Hippocampal formation (tissue), 2 donors: Measurements from ENCODE around the gene CORIN.

ENCODE experiments used
- DNase-seq, 2 donors: peaks; one replicate each; lab custom pipeline; 2025; lab: John Stamatoyannopoulos, UW

The CORIN gene

GRCh38 chr4:47690611-47691010 lies 147.3 kb downstream of the CORIN start:
- DNase-seq, result no peak

- DNase-seq, result no peak
These were observed 151.5 kb downstream of the CORIN start for GRCh38 chr4:47686294-47686872.

- DNase-seq, result no peak
These were observed 162.1 kb downstream of the CORIN start for GRCh38 chr4:47675806-47676205.

GRCh38 chr4:47674144-47674543 lies 163.7 kb downstream of the CORIN start:
- no peak for DNase-seq

GRCh38 chr4:47672696-47673095 lies 165.2 kb downstream of the CORIN start:
- no peak for DNase-seq

- no peak for DNase-seq
These were observed 167.9 kb downstream of the CORIN start for GRCh38 chr4:47669946-47670345.

- peak in 1 of 2 donors; percentile 45 for DNase-seq
These were observed 169.0 kb downstream of the CORIN start for GRCh38 chr4:47668810-47669408.

- no peak for DNase-seq
These were observed 169.6 kb downstream of the CORIN start for GRCh38 chr4:47668256-47668655.

- DNase-seq, result no peak
These were observed 170.3 kb downstream of the CORIN start for GRCh38 chr4:47667552-47667951.

GRCh38 chr4:47664051-47664826 lies 173.6 kb downstream of the CORIN start:
- no peak for DNase-seq

GRCh38 chr4:47662975-47663374 lies 174.9 kb downstream of the CORIN start:
- DNase-seq, result no peak

- no peak for DNase-seq
These were observed 176.1 kb downstream of the CORIN start for GRCh38 chr4:47661741-47662140.

- DNase-seq, result no peak
These were observed 178.5 kb downstream of the CORIN start for GRCh38 chr4:47659342-47659741.

GRCh38 chr4:47654972-47655693 lies 182.7 kb downstream of the CORIN start:
- no peak for DNase-seq

- DNase-seq, result no peak
These were observed 185.8 kb downstream of the CORIN start for GRCh38 chr4:47652092-47652491.

- no peak for DNase-seq
These were observed 186.6 kb downstream of the CORIN start for GRCh38 chr4:47651231-47651630.

- no peak for DNase-seq
These were observed 187.2 kb downstream of the CORIN start for GRCh38 chr4:47650584-47651130.

GRCh38 chr4:47647544-47647943 lies 190.3 kb downstream of the CORIN start:
- no peak for DNase-seq

- DNase-seq, result no peak
These were observed 190.8 kb downstream of the CORIN start for GRCh38 chr4:47647029-47647428.

GRCh38 chr4:47646372-47646771 lies 191.5 kb downstream of the CORIN start:
- no peak for DNase-seq

GRCh38 chr4:47643845-47644244 lies 194.0 kb downstream of the CORIN start:
- no peak for DNase-seq
